ENCODE data around the gene FAM227B. TPM values are rescaled to one million over a fixed set of nuclear protein-coding genes. Genes with fewer than 3 reads are reported as not detected.
A peak's percentile ranks its signal among the peaks of the same experiment; 100 is the strongest.

Gene FAM227B
- polyA plus RNA-seq, 1 experiment = 6.1 TPM

DNA sequence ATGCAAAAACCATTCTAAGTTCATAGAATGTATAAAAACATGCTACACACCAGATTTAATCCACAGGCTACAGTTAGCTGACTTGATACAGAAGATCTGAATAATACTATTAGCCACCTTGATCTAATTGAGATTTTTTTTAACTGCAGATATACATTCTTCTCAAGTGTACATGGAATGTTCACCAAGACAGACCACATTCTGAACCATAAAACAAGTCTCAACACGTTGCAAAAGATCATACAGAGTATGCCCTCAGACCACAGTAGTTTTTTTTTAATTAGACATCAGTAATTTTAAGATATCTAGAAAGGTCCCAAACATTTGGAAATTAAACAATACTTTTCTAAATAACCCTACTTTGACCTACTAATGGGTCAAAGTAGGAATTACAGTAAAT lies 114.3 kb downstream of the FAM227B start:
- Histone ChIP-seq H3K4me3 (ENCODE audit: low read depth, low read length) (no peak overlapping the region), H3K9me3 (ENCODE audit: control insufficient read depth, insufficient read depth, low read length) (peaks cover 8% of the 10 kb centered on the region), H3K27ac (ENCODE audit: low read depth, low read length) (no peak overlapping the region), H3K27me3 (ENCODE audit: control insufficient read depth, insufficient read depth, low read length) (no peaks in the 10 kb centered on the region)
- ChIA-PET POLR2A (no interaction called here), CTCF (no interaction called here)
- no peak for DNase-seq (ENCODE audit: low read depth, low spot score)
- TF ChIP-seq, protein P1, sequence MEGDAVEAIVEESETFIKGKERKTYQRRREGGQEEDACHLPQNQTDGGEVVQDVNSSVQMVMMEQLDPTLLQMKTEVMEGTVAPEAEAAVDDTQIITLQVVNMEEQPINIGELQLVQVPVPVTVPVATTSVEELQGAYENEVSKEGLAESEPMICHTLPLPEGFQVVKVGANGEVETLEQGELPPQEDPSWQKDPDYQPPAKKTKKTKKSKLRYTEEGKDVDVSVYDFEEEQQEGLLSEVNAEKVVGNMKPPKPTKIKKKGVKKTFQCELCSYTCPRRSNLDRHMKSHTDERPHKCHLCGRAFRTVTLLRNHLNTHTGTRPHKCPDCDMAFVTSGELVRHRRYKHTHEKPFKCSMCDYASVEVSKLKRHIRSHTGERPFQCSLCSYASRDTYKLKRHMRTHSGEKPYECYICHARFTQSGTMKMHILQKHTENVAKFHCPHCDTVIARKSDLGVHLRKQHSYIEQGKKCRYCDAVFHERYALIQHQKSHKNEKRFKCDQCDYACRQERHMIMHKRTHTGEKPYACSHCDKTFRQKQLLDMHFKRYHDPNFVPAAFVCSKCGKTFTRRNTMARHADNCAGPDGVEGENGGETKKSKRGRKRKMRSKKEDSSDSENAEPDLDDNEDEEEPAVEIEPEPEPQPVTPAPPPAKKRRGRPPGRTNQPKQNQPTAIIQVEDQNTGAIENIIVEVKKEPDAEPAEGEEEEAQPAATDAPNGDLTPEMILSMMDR (IDR thresholded peaks at IDR 0.05; ENCODE audit: low read depth, low read length) = no peak

DNA sequence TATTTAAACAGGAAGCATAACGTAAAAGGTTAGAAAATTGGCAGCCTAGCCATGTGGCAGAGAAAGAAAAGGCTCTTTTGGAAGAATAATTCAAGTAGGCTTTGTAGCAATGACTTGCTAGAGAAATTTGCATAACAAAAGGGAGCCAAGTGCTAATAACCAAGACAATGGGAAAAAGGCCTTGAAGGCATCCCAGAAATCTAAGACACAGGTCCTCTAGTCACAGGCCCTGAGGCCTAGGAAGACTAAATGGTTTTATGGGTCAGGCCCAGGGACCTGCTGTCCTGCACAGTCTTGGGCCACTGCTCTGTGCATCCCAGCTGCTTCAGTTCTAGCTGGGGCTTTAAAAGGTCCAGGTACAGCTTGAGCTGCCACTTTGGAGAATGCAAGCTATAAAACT lies 119.0 kb downstream of the FAM227B start:
- Histone ChIP-seq H3K27ac (ENCODE audit: low read depth, low read length) (no peak overlapping the region), H3K4me3 (ENCODE audit: low read depth, low read length) (no peak overlapping the region), H3K9me3 (ENCODE audit: control insufficient read depth, insufficient read depth, low read length) (peaks cover 8% of the 10 kb centered on the region), H3K27me3 (ENCODE audit: control insufficient read depth, insufficient read depth, low read length) (no peaks in the 10 kb centered on the region)
- DNase-seq (ENCODE audit: low read depth, low spot score) = no peak
- POLR2A ChIA-PET = no interaction called here
- CTCF ChIA-PET = no interaction called here
- TF ChIP-seq, protein P1 (IDR thresholded peaks at IDR 0.05; ENCODE audit: low read depth, low read length) = no peak

DNA sequence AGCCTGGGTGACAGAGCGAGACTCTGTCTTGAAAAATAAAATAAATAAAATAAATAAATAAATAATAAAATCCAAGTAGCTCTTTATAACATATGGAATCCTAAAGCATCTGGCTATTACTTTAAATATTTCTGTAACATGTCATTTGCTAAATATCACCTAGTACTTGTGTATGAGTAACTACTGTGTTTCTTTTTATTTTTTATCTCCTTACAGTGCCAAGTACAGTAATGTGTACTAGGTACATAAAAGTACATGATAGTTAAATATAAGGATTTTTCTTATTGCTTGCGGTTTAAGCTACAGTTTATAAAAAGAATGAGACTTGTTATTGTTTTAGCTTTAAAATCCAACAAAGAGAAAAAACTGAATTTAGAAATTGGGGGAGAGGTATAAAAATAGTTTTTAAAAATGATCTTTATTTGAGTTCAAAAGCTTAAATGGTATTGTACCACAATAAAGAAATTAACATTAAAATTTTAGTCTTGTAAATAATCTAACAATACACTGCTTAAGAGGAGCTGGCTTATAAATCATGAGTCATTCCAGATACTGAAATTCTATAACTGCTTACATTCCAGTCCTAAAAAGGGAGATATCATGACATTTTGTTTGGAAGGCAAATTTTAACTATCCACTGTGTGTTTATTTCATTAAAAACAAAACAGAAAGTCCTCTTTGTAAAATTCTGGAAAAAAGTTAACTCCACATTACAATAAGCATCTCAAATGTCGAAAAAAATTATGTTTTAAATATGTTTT lies 124.4 kb downstream of the FAM227B start:
- Histone ChIP-seq H3K9me3 (ENCODE audit: control insufficient read depth, insufficient read depth, low read length) (no peaks in the 10 kb centered on the region; the same call in none of the 2 replicates), H3K27me3 (ENCODE audit: control insufficient read depth, insufficient read depth, low read length) (no peaks in the 10 kb centered on the region), H3K4me3 (ENCODE audit: low read depth, low read length) (no peak overlapping the region), H3K27ac (ENCODE audit: low read depth, low read length) (peak overlapping the region; percentile 53)
- ChIA-PET POLR2A (no interaction called here), CTCF (interaction anchor here (0.9 kb wide), 1 partner anchor 557 kb away, joined by 3 read pairs; no protein-coding TSS in a partner anchor)
- DNase-seq (ENCODE audit: low read depth, low spot score) = peak; percentile 32
- TF ChIP-seq, protein P1 (IDR thresholded peaks at IDR 0.05; ENCODE audit: low read depth, low read length) = no peak

DNA sequence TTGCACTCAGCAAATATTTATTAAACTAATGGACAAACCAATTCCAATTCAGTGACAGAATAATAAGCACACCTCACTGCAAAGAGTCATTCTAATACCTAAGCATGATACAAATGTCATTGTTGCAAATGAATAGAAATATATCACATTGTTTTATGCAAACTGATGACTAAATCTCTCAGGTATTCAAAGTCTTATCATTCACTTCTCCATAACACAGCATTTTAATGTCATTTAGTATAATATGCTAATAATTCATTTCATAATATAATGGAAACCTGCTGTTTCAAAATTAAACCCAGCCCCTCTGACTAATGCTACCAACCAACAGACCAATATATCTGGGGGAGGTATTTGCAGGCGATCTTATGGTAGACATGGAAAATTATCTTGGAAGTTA lies 125.8 kb downstream of the FAM227B start:
- no peak for DNase-seq (ENCODE audit: low read depth, low spot score)
- Histone ChIP-seq H3K27me3 (ENCODE audit: control insufficient read depth, insufficient read depth, low read length) (no peaks in the 10 kb centered on the region), H3K9me3 (ENCODE audit: control insufficient read depth, insufficient read depth, low read length) (no peaks in the 10 kb centered on the region; the same call in 1 of the 2 replicates), H3K27ac (ENCODE audit: low read depth, low read length) (no peak overlapping the region), H3K4me3 (ENCODE audit: low read depth, low read length) (no peak overlapping the region)
- ChIA-PET CTCF (no interaction called here), POLR2A (interaction anchor here (0.5 kb wide), 1 partner anchor 361 kb away, joined by 5 read pairs; no protein-coding TSS in a partner anchor)
- TF ChIP-seq, protein P1 (IDR thresholded peaks at IDR 0.05; ENCODE audit: low read depth, low read length) = no peak

DNA sequence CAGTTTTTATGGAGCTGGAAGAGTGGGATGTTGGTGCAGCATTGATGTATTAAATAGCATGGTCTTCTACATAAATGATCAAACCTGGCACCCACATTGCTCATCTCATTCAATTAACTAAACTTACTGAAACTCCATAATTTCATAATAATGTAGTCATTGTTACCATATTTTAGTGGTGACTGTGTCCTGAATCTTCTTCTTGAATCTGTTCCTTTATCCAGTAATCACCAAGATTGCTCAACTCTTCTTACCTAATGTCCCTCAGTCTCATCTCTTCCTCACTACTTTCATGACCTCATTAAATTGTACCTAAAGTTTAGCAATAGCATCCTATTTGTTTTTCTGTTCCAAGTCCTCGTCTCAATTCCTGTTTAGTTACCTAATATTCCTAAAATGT lies 127.8 kb downstream of the FAM227B start:
- POLR2A ChIA-PET = no interaction called here

More for the DNA sequence above, 127.8 kb downstream of the FAM227B start:
- TF ChIP-seq, protein P1 (IDR thresholded peaks at IDR 0.05; ENCODE audit: low read depth, low read length) = no peak
- no peak overlapping the region for H3K4me3 ChIP-seq (ENCODE audit: low read depth, low read length)
- CTCF ChIA-PET = no interaction called here
- DNase-seq (ENCODE audit: low read depth, low spot score) = peak; percentile 37
- no peak overlapping the region for H3K27ac ChIP-seq (ENCODE audit: low read depth, low read length)
- no peaks in the 10 kb centered on the region for H3K9me3 ChIP-seq (ENCODE audit: control insufficient read depth, insufficient read depth, low read length)
- no peaks in the 10 kb centered on the region for H3K27me3 ChIP-seq (ENCODE audit: control insufficient read depth, insufficient read depth, low read length)
